PC-9 (cell line): Measurements from ENCODE around the gene OSBPL7. TPM values are rescaled to one million over a fixed set of nuclear protein-coding genes. Genes with fewer than 3 reads are reported as not detected.

Source experiments
- BruUV-seq: library from RNA; stranded (reverse); fragments of 400-500 nt; replicated peaks from 2 replicates; lab custom pipeline; 2021; lab: Mats Ljungman, UMichigan
- CTCF ChIA-PET: fragments of 300-600 bp; sonication (Branson Sonifier 250); formaldehyde crosslinking; loops from one replicate; lab custom pipeline; 2022; ENCODE audit warnings: antibody characterized with exemption; lab: Charles Lee
- POLR2A ChIA-PET: fragments of 300-600 bp; sonication (Branson Sonifier 250); formaldehyde crosslinking; loops from one replicate; lab custom pipeline; 2022; ENCODE audit warnings: antibody characterized with exemption; ENCODE audit not compliant: unreplicated experiment; lab: Charles Lee
- DNase-seq, 2 experiments: peaks; one replicate each; pipeline versions ENCODE4 v3.0.0 to v3.0.0-alpha.2; 2015 to 2022; ENCODE audit warnings: mixed read lengths in 1 of 2
- H2AFZ ChIP-seq: fragments of 200-600 bp; sonication (generic); 2 replicates; pipeline ENCODE4 v1.8.1; 2017; ENCODE audit warnings: antibody characterized with exemption
- H3F3A ChIP-seq: fragments of 200-600 bp; sonication (generic); 2 replicates; pipeline ENCODE4 v1.8.1; 2017; ENCODE audit warnings: antibody characterized with exemption, mild to moderate bottlenecking, low read depth; ENCODE audit not compliant: insufficient read depth
- H3K27ac ChIP-seq: fragments of 200-600 bp; sonication (generic); 2 replicates; pipeline ENCODE4 v1.6.1; 2016; ENCODE audit warnings: mixed run types
- H3K27me3 ChIP-seq: fragments of 200-600 bp; sonication (generic); 2 replicates; pipeline ENCODE4 v1.6.1; 2016; ENCODE audit warnings: low read depth, mixed run types; ENCODE audit not compliant: insufficient read depth
- H3K36me3 ChIP-seq: fragments of 200-600 bp; sonication (generic); 2 replicates; pipeline ENCODE4 v1.6.1; 2016; ENCODE audit warnings: low read depth, mixed run types
- H3K4me1 ChIP-seq: fragments of 200-600 bp; sonication (generic); replicated peaks from 2 replicates; pipeline ENCODE4 v1.6.1; 2016; ENCODE audit warnings: mixed run types; ENCODE audit not compliant: insufficient read depth
- H3K4me2 ChIP-seq: fragments of 200-600 bp; sonication (generic); 2 replicates; pipeline ENCODE4 v1.6.1; 2017; ENCODE audit warnings: mixed run types
- H3K4me3 ChIP-seq: fragments of 200-600 bp; sonication (generic); 2 replicates; pipeline ENCODE4 v1.6.1; 2016; ENCODE audit warnings: mixed run types
- H3K79me2 ChIP-seq: fragments of 200-600 bp; sonication (generic); 2 replicates; pipeline ENCODE4 v1.6.1; 2017; ENCODE audit warnings: low read depth, mixed run types
- H3K9me2 ChIP-seq: fragments of 200-600 bp; sonication (generic); 2 replicates; pipeline ENCODE4 v1.8.1; 2017; ENCODE audit warnings: mild to moderate bottlenecking; ENCODE audit not compliant: insufficient read depth
- H3K9me3 ChIP-seq: fragments of 200-600 bp; sonication (generic); 2 replicates; pipeline ENCODE4 v1.8.1; 2016; ENCODE audit warnings: low read depth; ENCODE audit not compliant: insufficient read depth
- H4K20me1 ChIP-seq: fragments of 200-600 bp; sonication (generic); 2 replicates; pipeline ENCODE4 v1.8.1; 2017; ENCODE audit not compliant: insufficient read depth
- CTCF ChIP-seq: fragments of 200-600 bp; sonication (generic); conservative IDR thresholded peaks from 2 replicates; pipeline ENCODE4 v1.6.1; 2017; ENCODE audit warnings: mixed run types, antibody characterized with exemption, mild to moderate bottlenecking, moderate library complexity
- EZH2 ChIP-seq: fragments of 200-600 bp; sonication (generic); IDR thresholded peaks from 2 replicates; pipeline ENCODE4 v1.8.0; 2017; ENCODE audit warnings: antibody characterized with exemption, low read depth
- intact Hi-C: fragments of 100-400 bp; cut with micrococcal nuclease; formaldehyde crosslinking; loops from one replicate; pipeline ENCODE4 v1.10.0; 2022; ENCODE audit not compliant: unreplicated experiment
- total RNA-seq: library from RNA; stranded (reverse); gene quantifications from 2 replicates; pipeline ENCODE4 v1.2.3, GENCODE V29; 2021

OSBPL7 gene
- total RNA-seq, 1 experiment from 2014 or later: 32.2 TPM

GRCh38 chr17:47838636-47839035, 17.0 kb upstream of the OSBPL7 start:
- no peak overlapping the region for H2AFZ ChIP-seq

GRCh38 chr17:47837401-47838039, 15.9 kb upstream of the OSBPL7 start:
- Histone ChIP-seq H3K36me3 (no peaks in the 10 kb centered on the region), H3K9me2 (no peaks in the 10 kb centered on the region), H4K20me1 (no peaks in the 10 kb centered on the region), H3K4me1 (peaks cover 25% of the 10 kb centered on the region), H3K79me2 (peaks cover 20% of the 10 kb centered on the region), H3F3A (peaks cover 24% of the 10 kb centered on the region), H3K27ac (no peak overlapping the region), H3K27me3 (no peaks in the 10 kb centered on the region), H3K9me3 (no peaks in the 10 kb centered on the region), H3K4me3 (no peak overlapping the region), H3K4me2 (no peak overlapping the region), H2AFZ (no peak overlapping the region)
- ChIA-PET POLR2A (no interaction called here), CTCF (no interaction called here)
- intact Hi-C loops: no loop called here
- TF ChIP-seq CTCF: no peak
- no peak for TF ChIP-seq EZH2
- no TSS peak for BruUV-seq
- DNase-seq: no peak

More at GRCh38 chr17:47838636-47839035, 17.0 kb upstream of the OSBPL7 start:
- no peak for TF ChIP-seq EZH2
- no peak for TF ChIP-seq CTCF
- POLR2A ChIA-PET: no interaction called here
- Histone ChIP-seq H3K9me2 (no peaks in the 10 kb centered on the region), H3K36me3 (no peaks in the 10 kb centered on the region), H3K27me3 (no peaks in the 10 kb centered on the region), H3F3A (peaks cover 30% of the 10 kb centered on the region), H3K4me1 (peaks cover 36% of the 10 kb centered on the region), H3K27ac (no peak overlapping the region), H3K4me3 (no peak overlapping the region), H3K79me2 (peaks cover 20% of the 10 kb centered on the region), H4K20me1 (no peaks in the 10 kb centered on the region), H3K9me3 (no peaks in the 10 kb centered on the region), H3K4me2 (no peak overlapping the region)
- no peak for DNase-seq
- CTCF ChIA-PET: no interaction called here
- intact Hi-C loops: no loop called here
- BruUV-seq: no TSS peak

- H3F3A ChIP-seq: peaks cover 24% of the 10 kb centered on the region
- intact Hi-C loops: no loop called here
- peaks cover 20% of the 10 kb centered on the region for H3K79me2 ChIP-seq
- ChIA-PET CTCF (no interaction called here), POLR2A (no interaction called here)
- peaks cover 24% of the 10 kb centered on the region for H3K4me1 ChIP-seq
- no peak overlapping the region for H3K4me3 ChIP-seq
- H3K9me2 ChIP-seq: no peaks in the 10 kb centered on the region
- no peak overlapping the region for H2AFZ ChIP-seq
- no peak for TF ChIP-seq CTCF
- TF ChIP-seq EZH2: no peak
- H3K27ac ChIP-seq: no peak overlapping the region
- H3K27me3 ChIP-seq: no peaks in the 10 kb centered on the region
- H3K9me3 ChIP-seq: no peaks in the 10 kb centered on the region
- H4K20me1 ChIP-seq: no peaks in the 10 kb centered on the region
- no peak overlapping the region for H3K4me2 ChIP-seq
- no peak for DNase-seq
- H3K36me3 ChIP-seq: no peaks in the 10 kb centered on the region
- no TSS peak for BruUV-seq
These were observed 15.0 kb upstream of the OSBPL7 start for GRCh38 chr17:47836601-47837000.
